ENCODE data around the gene CBR3. TPM values are rescaled to one million over a fixed set of nuclear protein-coding genes. Genes with fewer than 3 reads are reported as not detected.

The CBR3 gene
- total and polyA plus RNA-seq, 9 of the 15 experiments (the other 6 are each of a cell fraction or from before 2014, with no cell fraction given): not detected

- no peak for TF ChIP-seq MCM5 (IDR thresholded peaks at IDR 0.05; ENCODE audit: low read depth)
- TF ChIP-seq NCOA1 (IDR thresholded peaks at IDR 0.05; ENCODE audit: low read depth): no peak
- TF ChIP-seq SNIP1 (IDR thresholded peaks at IDR 0.05; ENCODE audit: low read depth): no peak
- peak in 1 of 2 experiments; percentile 56 for TF ChIP-seq E2F6 (IDR thresholded peaks at IDR 0.05; ENCODE audit: borderline replicate concordance in 1 of 2, extremely low read depth in 1 of 2, insufficient read depth in 1 of 2, insufficient read length in 1 of 2, low read depth in 1 of 2, low read length in 1 of 2, poor library complexity in 1 of 2, severe bottlenecking in 1 of 2)
- peak; percentile 62 for TF ChIP-seq L3MBTL2 (IDR thresholded peaks at IDR 0.05)
- TF ChIP-seq, protein P1, sequence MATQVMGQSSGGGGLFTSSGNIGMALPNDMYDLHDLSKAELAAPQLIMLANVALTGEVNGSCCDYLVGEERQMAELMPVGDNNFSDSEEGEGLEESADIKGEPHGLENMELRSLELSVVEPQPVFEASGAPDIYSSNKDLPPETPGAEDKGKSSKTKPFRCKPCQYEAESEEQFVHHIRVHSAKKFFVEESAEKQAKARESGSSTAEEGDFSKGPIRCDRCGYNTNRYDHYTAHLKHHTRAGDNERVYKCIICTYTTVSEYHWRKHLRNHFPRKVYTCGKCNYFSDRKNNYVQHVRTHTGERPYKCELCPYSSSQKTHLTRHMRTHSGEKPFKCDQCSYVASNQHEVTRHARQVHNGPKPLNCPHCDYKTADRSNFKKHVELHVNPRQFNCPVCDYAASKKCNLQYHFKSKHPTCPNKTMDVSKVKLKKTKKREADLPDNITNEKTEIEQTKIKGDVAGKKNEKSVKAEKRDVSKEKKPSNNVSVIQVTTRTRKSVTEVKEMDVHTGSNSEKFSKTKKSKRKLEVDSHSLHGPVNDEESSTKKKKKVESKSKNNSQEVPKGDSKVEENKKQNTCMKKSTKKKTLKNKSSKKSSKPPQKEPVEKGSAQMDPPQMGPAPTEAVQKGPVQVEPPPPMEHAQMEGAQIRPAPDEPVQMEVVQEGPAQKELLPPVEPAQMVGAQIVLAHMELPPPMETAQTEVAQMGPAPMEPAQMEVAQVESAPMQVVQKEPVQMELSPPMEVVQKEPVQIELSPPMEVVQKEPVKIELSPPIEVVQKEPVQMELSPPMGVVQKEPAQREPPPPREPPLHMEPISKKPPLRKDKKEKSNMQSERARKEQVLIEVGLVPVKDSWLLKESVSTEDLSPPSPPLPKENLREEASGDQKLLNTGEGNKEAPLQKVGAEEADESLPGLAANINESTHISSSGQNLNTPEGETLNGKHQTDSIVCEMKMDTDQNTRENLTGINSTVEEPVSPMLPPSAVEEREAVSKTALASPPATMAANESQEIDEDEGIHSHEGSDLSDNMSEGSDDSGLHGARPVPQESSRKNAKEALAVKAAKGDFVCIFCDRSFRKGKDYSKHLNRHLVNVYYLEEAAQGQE (IDR thresholded peaks at IDR 0.05; ENCODE audit: borderline replicate concordance): no peak
- TF ChIP-seq, protein P1 (CRISPR knock-in tag; IDR thresholded peaks at IDR 0.05; ENCODE audit: low read depth): peak; percentile 74
- TF ChIP-seq, protein P2, sequence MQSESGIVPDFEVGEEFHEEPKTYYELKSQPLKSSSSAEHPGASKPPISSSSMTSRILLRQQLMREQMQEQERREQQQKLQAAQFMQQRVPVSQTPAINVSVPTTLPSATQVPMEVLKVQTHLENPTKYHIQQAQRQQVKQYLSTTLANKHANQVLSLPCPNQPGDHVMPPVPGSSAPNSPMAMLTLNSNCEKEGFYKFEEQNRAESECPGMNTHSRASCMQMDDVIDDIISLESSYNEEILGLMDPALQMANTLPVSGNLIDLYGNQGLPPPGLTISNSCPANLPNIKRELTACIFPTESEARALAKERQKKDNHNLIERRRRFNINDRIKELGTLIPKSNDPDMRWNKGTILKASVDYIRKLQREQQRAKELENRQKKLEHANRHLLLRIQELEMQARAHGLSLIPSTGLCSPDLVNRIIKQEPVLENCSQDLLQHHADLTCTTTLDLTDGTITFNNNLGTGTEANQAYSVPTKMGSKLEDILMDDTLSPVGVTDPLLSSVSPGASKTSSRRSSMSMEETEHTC (IDR thresholded peaks at IDR 0.05): no peak
- peak; percentile 56 for TF ChIP-seq U2AF1 (optimal IDR thresholded peaks at IDR 0.05; ENCODE audit: low read depth, low read length)
- peak; percentile 11; the same call in 1 of the 2 replicates for TF ChIP-seq SUPT5H (IDR thresholded peaks at IDR 0.05)
- TF ChIP-seq POLR2B (IDR thresholded peaks at IDR 0.05; ENCODE audit: low read depth, partially characterized antibody): no peak
- no peak for TF ChIP-seq ZSCAN29 (IDR thresholded peaks at IDR 0.05)
- TF ChIP-seq CBX1 (IDR thresholded peaks at IDR 0.05; ENCODE audit: low read depth): peak; percentile 84; the same call in 1 of the 2 replicates
- TF ChIP-seq POLR2G (IDR thresholded peaks at IDR 0.05; ENCODE audit: low read depth, low read length): peak; percentile 73
- TF ChIP-seq SMAD4 (CRISPR knock-in tag; conservative IDR thresholded peaks at IDR 0.05): 0 out of 2 replicates have a peak, but pooled peaks have one; percentile 43
- TF ChIP-seq USF1 (CRISPR knock-in tag; IDR thresholded peaks at IDR 0.05): 0 out of 2 replicates have a peak, but pooled peaks have one; percentile 15
- TF ChIP-seq KDM2B (CRISPR knock-in tag; IDR thresholded peaks at IDR 0.05): peak; percentile 71; the same call in 1 of the 2 replicates
Observed at GRCh38 chr21:36156815-36157670, 22.2 kb downstream of the CBR3 start, which contains the start of gene DOP1B (continued).

All from K562 (cell line).